Coronary artery (tissue), 2 donors: ENCODE results near the gene NARF.

Source experiments
- DNase-seq: peaks from one replicate; pipeline ENCODE4 v3.0.0-alpha.2; 2017; ENCODE audit warnings: low spot score
- H3K27ac ChIP-seq, 2 donors: fragments of 200-600 bp; sonication (generic); one replicate each; pipeline ENCODE4 v1.5.1; 2016 to 2019
- H3K4me3 ChIP-seq: fragments of 200-600 bp; sonication (generic); 2 replicates; pipeline ENCODE4 v1.5.1; 2016; ENCODE audit warnings: mild to moderate bottlenecking, moderate library complexity
- TF ChIP-seq, protein P1 (sequence below): fragments of 200-600 bp; sonication (generic); IDR thresholded peaks from one replicate; pipeline ENCODE4 v1.5.1; 2019; ENCODE audit warnings: antibody characterized with exemption

Gene NARF

GRCh38 chr17:82414548-82415281 is 43.8 kb upstream of the NARF start:
- Histone ChIP-seq H3K4me3 (no peak overlapping the region), H3K27ac (no peak overlapping the region)
- TF ChIP-seq, protein P1, sequence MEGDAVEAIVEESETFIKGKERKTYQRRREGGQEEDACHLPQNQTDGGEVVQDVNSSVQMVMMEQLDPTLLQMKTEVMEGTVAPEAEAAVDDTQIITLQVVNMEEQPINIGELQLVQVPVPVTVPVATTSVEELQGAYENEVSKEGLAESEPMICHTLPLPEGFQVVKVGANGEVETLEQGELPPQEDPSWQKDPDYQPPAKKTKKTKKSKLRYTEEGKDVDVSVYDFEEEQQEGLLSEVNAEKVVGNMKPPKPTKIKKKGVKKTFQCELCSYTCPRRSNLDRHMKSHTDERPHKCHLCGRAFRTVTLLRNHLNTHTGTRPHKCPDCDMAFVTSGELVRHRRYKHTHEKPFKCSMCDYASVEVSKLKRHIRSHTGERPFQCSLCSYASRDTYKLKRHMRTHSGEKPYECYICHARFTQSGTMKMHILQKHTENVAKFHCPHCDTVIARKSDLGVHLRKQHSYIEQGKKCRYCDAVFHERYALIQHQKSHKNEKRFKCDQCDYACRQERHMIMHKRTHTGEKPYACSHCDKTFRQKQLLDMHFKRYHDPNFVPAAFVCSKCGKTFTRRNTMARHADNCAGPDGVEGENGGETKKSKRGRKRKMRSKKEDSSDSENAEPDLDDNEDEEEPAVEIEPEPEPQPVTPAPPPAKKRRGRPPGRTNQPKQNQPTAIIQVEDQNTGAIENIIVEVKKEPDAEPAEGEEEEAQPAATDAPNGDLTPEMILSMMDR = peak; percentile 20
- no peak for DNase-seq

DNA sequence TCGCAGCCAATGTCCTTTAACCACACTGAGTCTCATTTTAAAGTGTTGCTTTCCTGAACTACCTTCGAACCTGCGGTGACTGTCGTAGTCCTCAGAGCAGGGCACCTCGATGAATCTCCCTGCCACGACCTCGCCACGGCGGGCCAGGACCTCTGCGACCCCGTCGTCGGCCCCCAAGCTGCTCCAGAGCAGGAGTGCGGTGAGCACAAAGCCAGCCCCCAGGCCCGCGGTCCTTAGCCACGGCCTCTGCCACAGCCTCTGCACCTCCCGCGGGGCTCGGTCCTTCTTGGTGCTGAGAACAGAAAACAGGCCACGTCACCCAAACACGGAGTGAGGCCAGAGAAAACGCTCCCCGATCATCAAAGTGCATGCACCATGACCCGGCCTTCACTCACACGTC is 43.2 kb upstream of the NARF start:
- no peak for DNase-seq
- Histone ChIP-seq H3K4me3 (no peak overlapping the region), H3K27ac (no peak overlapping the region)
- TF ChIP-seq, protein P1 = no peak

DNA sequence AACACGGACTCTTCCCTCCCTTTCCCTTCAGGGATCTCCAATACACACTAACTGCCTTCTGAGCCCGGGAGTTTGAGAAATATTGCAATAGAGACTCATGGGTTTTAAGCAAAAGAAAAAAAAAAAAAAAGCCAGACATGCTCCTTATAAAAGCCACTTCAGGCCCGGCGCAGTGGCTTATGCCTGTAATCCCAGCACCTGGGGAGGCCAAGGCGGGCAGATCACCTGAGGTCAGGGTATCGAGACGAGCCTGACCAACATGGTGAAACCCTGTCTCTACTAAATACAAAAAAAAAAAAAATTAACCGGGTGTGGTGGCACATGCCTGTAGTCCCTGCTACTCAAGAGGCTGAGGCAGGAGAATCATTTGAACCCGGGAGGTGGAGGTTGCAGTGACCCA is 42.8 kb upstream of the NARF start:
- TF ChIP-seq, protein P1 = no peak
- H3K27ac ChIP-seq = no peak overlapping the region
- no peak overlapping the region for H3K4me3 ChIP-seq
- no peak for DNase-seq

GRCh38 chr17:82416264-82416663 is 42.3 kb upstream of the NARF start:
- TF ChIP-seq, protein P1 = no peak
- no peak overlapping the region for H3K4me3 ChIP-seq
- DNase-seq = no peak
- H3K27ac ChIP-seq = no peak overlapping the region

DNA sequence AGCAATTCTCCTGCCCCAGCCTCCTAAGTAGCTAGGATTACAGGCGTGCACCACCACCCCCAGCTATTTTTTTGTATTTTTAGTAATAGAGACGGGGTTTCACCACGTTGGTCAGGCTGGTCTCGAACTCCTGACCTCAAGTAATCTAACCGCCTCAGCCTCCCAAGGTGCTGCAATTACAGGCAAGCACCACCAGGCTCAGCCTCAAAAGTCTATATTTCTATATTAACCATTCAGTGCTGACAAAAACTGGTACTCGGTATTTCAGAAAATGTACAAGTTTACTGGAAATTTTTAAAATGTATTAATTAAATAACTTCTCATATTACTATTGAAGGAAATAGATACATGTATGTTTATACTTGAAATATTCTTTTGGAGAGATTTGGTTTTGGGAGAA is 41.8 kb upstream of the NARF start:
- Histone ChIP-seq H3K4me3 (no peak overlapping the region), H3K27ac (no peak overlapping the region)
- TF ChIP-seq, protein P1 = no peak
- DNase-seq = no peak

GRCh38 chr17:82418001-82418986 is 40.2 kb upstream of the NARF start, which contains the start of the genes HEXD and OGFOD3:
TSS of gene HEXD (plus strand) at chr17:82418347. CDS start at chr17:82419800, 1,453 bp downstream.
TSS of gene OGFOD3 (minus strand) at chr17:82418586. CDS start at chr17:82418485, 101 bp downstream.
- Histone ChIP-seq H3K4me3 (peak within 1 kb of the TSS; percentile 84), H3K27ac (peak within 1 kb of the TSS; percentile 78 to 92)
- TF ChIP-seq, protein P1 = no peak
- DNase-seq = peak; percentile 86
